SH-SY5Y (cell line): ENCODE measurements around the gene C2orf72.

Experiments used
- GATA2 ChIP-seq: IDR thresholded peaks from 2 replicates; pipeline ENCODE4 v1.6.1; 2011; ENCODE audit warnings: mild to moderate bottlenecking, low read depth, low read length
- GATA3 ChIP-seq: IDR thresholded peaks from 2 replicates; pipeline ENCODE4 v1.6.1; 2011; ENCODE audit warnings: low read depth, mild to moderate bottlenecking, low read length, moderate library complexity

DNA sequence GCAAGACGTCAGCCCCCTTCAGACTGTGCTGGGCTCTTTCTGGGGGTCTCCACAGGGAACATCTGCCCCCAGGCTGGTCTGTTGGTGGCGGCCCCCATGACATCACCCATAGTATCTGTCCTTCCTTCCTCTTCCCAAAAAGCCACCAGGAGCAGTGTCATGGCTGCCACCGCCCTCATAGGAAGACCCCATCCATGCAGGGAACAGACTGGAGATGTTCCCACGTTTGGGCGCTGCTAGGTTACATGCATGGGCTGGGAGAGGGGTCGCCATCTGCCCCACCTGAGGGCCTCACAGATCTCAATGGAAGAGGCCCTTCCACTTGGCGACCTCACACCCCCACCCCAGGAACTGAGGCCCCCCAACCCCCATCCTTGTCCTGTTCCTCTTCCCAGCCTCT, 36.3 kb upstream of the C2orf72 start:
- TF ChIP-seq GATA3: no peak
- no peak for TF ChIP-seq GATA2
